Measurements from ENCODE around the gene MYT1. TPM values are rescaled to one million over a fixed set of nuclear protein-coding genes. Genes with fewer than 3 reads are reported as not detected.

MYT1 gene
- total and polyA plus RNA-seq, 9 of the 15 experiments (the other 6 are each of a cell fraction or from before 2014, with no cell fraction given), result 0.02 to 0.12 (median 0.06) TPM; not detected in 4

- TF ChIP-seq MGA (IDR thresholded peaks at IDR 0.05) (no peak), NCOA1 (IDR thresholded peaks at IDR 0.05; ENCODE audit: low read depth) (0 out of 2 replicates have a peak, but pooled peaks have one; percentile 2), CHD2 (IDR thresholded peaks at IDR 0.05; ENCODE audit: low read depth, low read length) (no peak), MCM3 (IDR thresholded peaks at IDR 0.05) (no peak), SMARCA5 (IDR thresholded peaks at IDR 0.05) (no peak), SPI1 (IDR thresholded peaks at IDR 0.05; ENCODE audit: borderline replicate concordance, low read depth, low read length) (0 out of 2 replicates have a peak, but pooled peaks have one; percentile 44), DDX20 (tag; IDR thresholded peaks at IDR 0.05; ENCODE audit: low read depth) (no peak), POLR3G (IDR thresholded peaks at IDR 0.05; ENCODE audit: extremely low read depth, insufficient read length, insufficient replicate concordance) (no peak), GTF2E2 (tag; IDR thresholded peaks at IDR 0.05) (no peak), BMI1 (IDR thresholded peaks at IDR 0.05; ENCODE audit: low read length) (no peak)
- TF ChIP-seq, protein P1, sequence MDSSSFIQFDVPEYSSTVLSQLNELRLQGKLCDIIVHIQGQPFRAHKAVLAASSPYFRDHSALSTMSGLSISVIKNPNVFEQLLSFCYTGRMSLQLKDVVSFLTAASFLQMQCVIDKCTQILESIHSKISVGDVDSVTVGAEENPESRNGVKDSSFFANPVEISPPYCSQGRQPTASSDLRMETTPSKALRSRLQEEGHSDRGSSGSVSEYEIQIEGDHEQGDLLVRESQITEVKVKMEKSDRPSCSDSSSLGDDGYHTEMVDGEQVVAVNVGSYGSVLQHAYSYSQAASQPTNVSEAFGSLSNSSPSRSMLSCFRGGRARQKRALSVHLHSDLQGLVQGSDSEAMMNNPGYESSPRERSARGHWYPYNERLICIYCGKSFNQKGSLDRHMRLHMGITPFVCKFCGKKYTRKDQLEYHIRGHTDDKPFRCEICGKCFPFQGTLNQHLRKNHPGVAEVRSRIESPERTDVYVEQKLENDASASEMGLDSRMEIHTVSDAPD (CRISPR knock-in tag; IDR thresholded peaks at IDR 0.05), result no peak
Measured at GRCh38 chr20:64162239-64162910, 1.9 kb upstream of the MYT1 start (continued).
